Measurements from ENCODE around the gene MSLN.
A peak's percentile ranks its signal among the peaks of the same experiment; 100 is the strongest.

The MSLN gene

GRCh38 chr16:782766-783403 lies 22.4 kb downstream of the MSLN start:
- no peak overlapping the region for H3K27ac Mint-ChIP-seq
- peaks cover under 1% of the 10 kb centered on the region for H3K27me3 Mint-ChIP-seq
- no peak overlapping the region for H3K4me3 Mint-ChIP-seq
- H3K9me3 Mint-ChIP-seq = no peaks in the 10 kb centered on the region
- H3K4me1 Mint-ChIP-seq (ENCODE audit: low read depth) = peaks cover 3% of the 10 kb centered on the region
- no peaks in the 10 kb centered on the region for H3K36me3 Mint-ChIP-seq (ENCODE audit: low read depth)

GRCh38 chr16:783404-784161 lies 23.0 kb downstream of the MSLN start:
- Mint-ChIP-seq H3K4me3 (no peak overlapping the region), H3K9me3 (no peaks in the 10 kb centered on the region), H3K27ac (no peak overlapping the region), H3K27me3 (no peaks in the 10 kb centered on the region), H3K36me3 (ENCODE audit: low read depth) (no peaks in the 10 kb centered on the region), H3K4me1 (ENCODE audit: low read depth) (peaks cover 3% of the 10 kb centered on the region)

- no peaks in the 10 kb centered on the region for H3K36me3 Mint-ChIP-seq (ENCODE audit: low read depth)
- peaks cover 3% of the 10 kb centered on the region for H3K4me1 Mint-ChIP-seq (ENCODE audit: low read depth)
- H3K27me3 Mint-ChIP-seq = no peaks in the 10 kb centered on the region
- no peak overlapping the region for H3K4me3 Mint-ChIP-seq
- no peaks in the 10 kb centered on the region for H3K9me3 Mint-ChIP-seq
- H3K27ac Mint-ChIP-seq = no peak overlapping the region
Observed at GRCh38 chr16:784431-784830, 23.9 kb downstream of the MSLN start.

- Mint-ChIP-seq H3K4me3 (peak overlapping the region; percentile 47), H3K27ac (no peak overlapping the region), H3K36me3 (ENCODE audit: low read depth) (no peaks in the 10 kb centered on the region), H3K4me1 (ENCODE audit: low read depth) (peaks cover 3% of the 10 kb centered on the region), H3K27me3 (no peaks in the 10 kb centered on the region), H3K9me3 (no peaks in the 10 kb centered on the region)
Observed at GRCh38 chr16:785563-786535, 25.3 kb downstream of the MSLN start.

GRCh38 chr16:787321-787966 lies 26.9 kb downstream of the MSLN start:
- H3K27me3 Mint-ChIP-seq = no peaks in the 10 kb centered on the region
- peak overlapping the region; percentile 88 for H3K4me3 Mint-ChIP-seq
- peaks cover 7% of the 10 kb centered on the region for H3K4me1 Mint-ChIP-seq (ENCODE audit: low read depth)
- peak overlapping the region; percentile 83 for H3K27ac Mint-ChIP-seq
- H3K9me3 Mint-ChIP-seq = no peaks in the 10 kb centered on the region
- peaks cover 10% of the 10 kb centered on the region for H3K36me3 Mint-ChIP-seq (ENCODE audit: low read depth)

GRCh38 chr16:787978-788398 lies 27.5 kb downstream of the MSLN start, which contains the start of gene RPUSD1:
Gene RPUSD1 (minus strand): TSS chr16:788381. CDS start chr16:787737, 644 bp downstream.
- H3K27ac Mint-ChIP-seq = peak within 1 kb of the TSS; percentile 83
- H3K4me3 Mint-ChIP-seq = peak within 1 kb of the TSS; percentile 88
- no peaks in the 10 kb centered on the region for H3K9me3 Mint-ChIP-seq
- H3K4me1 Mint-ChIP-seq (ENCODE audit: low read depth) = peaks cover 7% of the 10 kb centered on the region
- peaks cover 10% of the 10 kb centered on the region for H3K36me3 Mint-ChIP-seq (ENCODE audit: low read depth)
- H3K27me3 Mint-ChIP-seq = no peaks in the 10 kb centered on the region

GRCh38 chr16:788399-789126 lies 28.0 kb downstream of the MSLN start, which contains the start of gene CHTF18:
Gene CHTF18 (plus strand): TSS chr16:788620. CDS start chr16:788685, 65 bp downstream.
- H3K36me3 Mint-ChIP-seq (ENCODE audit: low read depth) = peaks cover 10% of the 10 kb centered on the region
- H3K27ac Mint-ChIP-seq = peak within 1 kb of the TSS; percentile 83
- no peaks in the 10 kb centered on the region for H3K9me3 Mint-ChIP-seq
- H3K4me3 Mint-ChIP-seq = peak within 1 kb of the TSS; percentile 88
- peaks cover 7% of the 10 kb centered on the region for H3K4me1 Mint-ChIP-seq (ENCODE audit: low read depth)
- no peaks in the 10 kb centered on the region for H3K27me3 Mint-ChIP-seq

- Mint-ChIP-seq H3K4me1 (ENCODE audit: low read depth) (peaks cover 7% of the 10 kb centered on the region), H3K36me3 (ENCODE audit: low read depth) (peaks cover 10% of the 10 kb centered on the region), H3K4me3 (peak overlapping the region; percentile 62), H3K27ac (no peak overlapping the region), H3K27me3 (no peaks in the 10 kb centered on the region), H3K9me3 (no peaks in the 10 kb centered on the region)
Observed at GRCh38 chr16:789191-789850, 28.8 kb downstream of the MSLN start.

GRCh38 chr16:790086-790485 lies 29.6 kb downstream of the MSLN start:
- Mint-ChIP-seq H3K36me3 (ENCODE audit: low read depth) (peaks cover 10% of the 10 kb centered on the region), H3K4me1 (ENCODE audit: low read depth) (peaks cover 7% of the 10 kb centered on the region), H3K4me3 (peak overlapping the region; percentile 62), H3K27ac (no peak overlapping the region), H3K27me3 (no peaks in the 10 kb centered on the region), H3K9me3 (no peaks in the 10 kb centered on the region)

- Mint-ChIP-seq H3K4me1 (ENCODE audit: low read depth) (peaks cover 7% of the 10 kb centered on the region), H3K4me3 (no peak overlapping the region), H3K27me3 (no peaks in the 10 kb centered on the region), H3K36me3 (ENCODE audit: low read depth) (peaks cover 10% of the 10 kb centered on the region), H3K9me3 (no peaks in the 10 kb centered on the region), H3K27ac (no peak overlapping the region)
Observed at GRCh38 chr16:791131-791530, 30.6 kb downstream of the MSLN start.

- no peaks in the 10 kb centered on the region for H3K9me3 Mint-ChIP-seq
- H3K36me3 Mint-ChIP-seq (ENCODE audit: low read depth) = peaks cover 10% of the 10 kb centered on the region
- peaks cover 4% of the 10 kb centered on the region for H3K4me1 Mint-ChIP-seq (ENCODE audit: low read depth)
- H3K27me3 Mint-ChIP-seq = no peaks in the 10 kb centered on the region
- H3K27ac Mint-ChIP-seq = no peak overlapping the region
- no peak overlapping the region for H3K4me3 Mint-ChIP-seq
Observed at GRCh38 chr16:792221-792995, 31.9 kb downstream of the MSLN start.

- peaks cover 4% of the 10 kb centered on the region for H3K4me1 Mint-ChIP-seq (ENCODE audit: low read depth)
- peaks cover 10% of the 10 kb centered on the region for H3K36me3 Mint-ChIP-seq (ENCODE audit: low read depth)
- no peak overlapping the region for H3K27ac Mint-ChIP-seq
- H3K27me3 Mint-ChIP-seq = no peaks in the 10 kb centered on the region
- no peak overlapping the region for H3K4me3 Mint-ChIP-seq
- H3K9me3 Mint-ChIP-seq = no peaks in the 10 kb centered on the region
Observed at GRCh38 chr16:793414-793813, 32.9 kb downstream of the MSLN start.

Data from stimulated activated naive CD8-positive, alpha-beta T cell treated with anti-CD3 and anti-CD28 coated beads, Interleukin-15, Interleukin-2, amounts not matched to agents 100 ng/mL and 50 ng/mL, for 24 hours (primary cell).